T47D (cell line): ENCODE data around the gene ASTN2.

ENCODE experiments used
- DNase-seq, 2 experiments: peaks; one replicate each; pipeline versions ENCODE4 v3.0.0 to v3.0.0-alpha.2; 2011 to 2012; ENCODE audit warnings: low read depth in 1 of 2, low spot score in 1 of 2
- JUND ChIP-seq: IDR thresholded peaks from 2 replicates; pipeline ENCODE4 v1.6.1; 2012; ENCODE audit warnings: low read depth
- in situ Hi-C: cut with HindIII; loops from 2 replicates; pipeline ENCODE4 v1.10.0; 2016; ENCODE audit warnings: low sequenced_read_pairs, low pct_unique_long_range_greater_than_20kb

ASTN2 gene

GRCh38 chr9:116494815-116495634 is 919.8 kb downstream of the ASTN2 start:
- in situ Hi-C loops: no loop called here
- DNase-seq: peak; percentile 11 to 68
- TF ChIP-seq JUND: no peak

- in situ Hi-C loops: no loop called here
- TF ChIP-seq JUND: no peak
- no peak for DNase-seq
Measured at GRCh38 chr9:116493183-116493860, 921.5 kb downstream of the ASTN2 start.

GRCh38 chr9:116491659-116492058 is 923.2 kb downstream of the ASTN2 start:
- no peak for TF ChIP-seq JUND
- peak in 1 of 2 experiments; percentile 44 for DNase-seq
- in situ Hi-C loops: no loop called here

GRCh38 chr9:116491219-116491618 is 923.6 kb downstream of the ASTN2 start:
- in situ Hi-C loops: no loop called here
- DNase-seq: peak in 1 of 2 experiments; percentile 38
- no peak for TF ChIP-seq JUND

- in situ Hi-C loops: no loop called here
- TF ChIP-seq JUND: no peak
- DNase-seq: no peak
Measured at GRCh38 chr9:116490321-116490720, 924.5 kb downstream of the ASTN2 start.

GRCh38 chr9:116488373-116488772 is 926.5 kb downstream of the ASTN2 start:
- in situ Hi-C loops: no loop called here
- DNase-seq: no peak
- TF ChIP-seq JUND: no peak

- in situ Hi-C loops: no loop called here
- no peak for TF ChIP-seq JUND
- DNase-seq: no peak
Measured at GRCh38 chr9:116484492-116485061, 930.3 kb downstream of the ASTN2 start.

- TF ChIP-seq JUND: no peak
- in situ Hi-C loops: no loop called here
- DNase-seq: no peak
Measured at GRCh38 chr9:116483622-116484491, 931.0 kb downstream of the ASTN2 start.

GRCh38 chr9:116482740-116483139 is 932.1 kb downstream of the ASTN2 start:
- TF ChIP-seq JUND: no peak
- in situ Hi-C loops: no loop called here
- no peak for DNase-seq

GRCh38 chr9:116480700-116481099 is 934.2 kb downstream of the ASTN2 start:
- TF ChIP-seq JUND: no peak
- in situ Hi-C loops: no loop called here
- DNase-seq: no peak

- no peak for TF ChIP-seq JUND
- no peak for DNase-seq
- in situ Hi-C loops: no loop called here
Measured at GRCh38 chr9:116479967-116480366, 934.9 kb downstream of the ASTN2 start.

- no peak for TF ChIP-seq JUND
- in situ Hi-C loops: no loop called here
- DNase-seq: no peak
Measured at GRCh38 chr9:116479056-116479544, 935.8 kb downstream of the ASTN2 start.
